Activated B cell treated with CpG ODN at 0.5 μM for 24 hours (primary cell): ENCODE measurements around the gene RFLNA. TPM values are rescaled to one million over a fixed set of nuclear protein-coding genes. Genes with fewer than 3 reads are reported as not detected.

Experiments used
- ATAC-seq: fragments of 200-7000 bp; cut with Tn5 transposase; one replicate; pipeline ENCODE4 v1.10.0; 2021; ENCODE audit warnings: low read depth, mild to moderate bottlenecking, moderate library complexity
- CTCF ChIA-PET: fragments of 350-600 bp; sonication (Branson Sonifier 250); formaldehyde crosslinking; loops from one replicate; lab custom pipeline; 2021; ENCODE audit warnings: antibody characterized with exemption; lab: Charles Lee
- POLR2A ChIA-PET: fragments of 350-600 bp; sonication (Branson Sonifier 250); formaldehyde crosslinking; loops from one replicate; lab custom pipeline; 2021; ENCODE audit warnings: antibody characterized with exemption; lab: Charles Lee
- DNase-seq: peaks from one replicate; pipeline ENCODE4 v3.0.0; 2022
- H3K27ac Mint-ChIP-seq: one replicate; pipeline ENCODE4 v1.8.0; 2020; ENCODE audit warnings: mixed read lengths
- H3K27me3 Mint-ChIP-seq: one replicate; pipeline ENCODE4 v1.8.0; 2021; ENCODE audit warnings: mixed read lengths
- H3K36me3 Mint-ChIP-seq: one replicate; pipeline ENCODE4 v1.8.0; 2021; ENCODE audit warnings: low read depth, mixed read lengths
- H3K4me1 Mint-ChIP-seq: one replicate; pipeline ENCODE4 v1.8.0; 2021; ENCODE audit warnings: mixed read lengths
- H3K4me3 Mint-ChIP-seq: one replicate; pipeline ENCODE4 v1.8.0; 2020; ENCODE audit warnings: mild to moderate bottlenecking, mixed read lengths
- H3K9me3 Mint-ChIP-seq: one replicate; pipeline ENCODE4 v1.8.0; 2020; ENCODE audit warnings: mixed read lengths
- intact Hi-C: fragments of 100-400 bp; cut with micrococcal nuclease; formaldehyde crosslinking; loops from one replicate; pipeline ENCODE4 v1.15.1; 2024
- total RNA-seq: library from RNA; stranded (reverse); gene quantifications from 2 replicates; pipeline ENCODE4 v1.2.3, GENCODE V29; 2022
- TF ChIP-seq, protein P1 (sequence below): fragments of 200-600 bp; IDR thresholded peaks from one replicate; pipeline ENCODE4 v1.8.0; 2022; ENCODE audit warnings: antibody characterized with exemption, mild to moderate bottlenecking

RFLNA gene
- total RNA-seq, 1 donor from 2014 or later, result not detected

DNA sequence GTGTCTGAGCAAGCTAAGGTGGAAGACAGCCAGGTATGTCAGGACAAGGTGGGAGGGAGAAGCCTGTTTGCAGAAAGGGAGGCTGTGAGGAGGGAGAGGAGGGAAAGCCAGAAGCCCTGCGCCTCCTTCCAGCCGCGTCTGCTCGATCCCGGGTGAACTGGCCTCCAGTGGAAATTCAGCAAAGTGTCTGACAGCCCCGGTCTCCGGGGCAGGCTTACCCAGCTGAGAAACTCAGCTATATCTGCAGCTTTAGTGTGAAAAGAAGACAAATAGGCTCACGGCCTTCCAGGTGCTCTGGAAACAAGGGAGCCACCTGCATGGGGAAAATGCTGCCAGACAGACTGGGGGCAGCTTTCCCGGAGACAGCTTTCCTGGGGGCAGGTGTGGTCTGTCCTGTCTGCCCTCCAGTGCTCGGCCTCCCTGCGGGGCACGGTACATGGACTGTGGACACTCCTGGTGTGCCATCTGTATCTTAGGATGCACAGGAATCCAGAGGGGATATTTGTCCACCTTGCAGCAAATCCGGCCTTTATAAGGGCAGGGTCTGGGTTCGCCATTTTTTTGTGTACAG, 6.3 kb downstream of the RFLNA start:
- ATAC-seq, result no peak
- DNase-seq, result no peak
- no peak overlapping the region for H3K4me3 Mint-ChIP-seq
- H3K27ac Mint-ChIP-seq, result no peak overlapping the region
- H3K4me1 Mint-ChIP-seq, result no peaks in the 10 kb centered on the region
- H3K9me3 Mint-ChIP-seq, result no peaks in the 10 kb centered on the region
- POLR2A ChIA-PET, result no interaction called here
- CTCF ChIA-PET, result no interaction called here
- peaks cover 15% of the 10 kb centered on the region for H3K27me3 Mint-ChIP-seq
- TF ChIP-seq, protein P1, sequence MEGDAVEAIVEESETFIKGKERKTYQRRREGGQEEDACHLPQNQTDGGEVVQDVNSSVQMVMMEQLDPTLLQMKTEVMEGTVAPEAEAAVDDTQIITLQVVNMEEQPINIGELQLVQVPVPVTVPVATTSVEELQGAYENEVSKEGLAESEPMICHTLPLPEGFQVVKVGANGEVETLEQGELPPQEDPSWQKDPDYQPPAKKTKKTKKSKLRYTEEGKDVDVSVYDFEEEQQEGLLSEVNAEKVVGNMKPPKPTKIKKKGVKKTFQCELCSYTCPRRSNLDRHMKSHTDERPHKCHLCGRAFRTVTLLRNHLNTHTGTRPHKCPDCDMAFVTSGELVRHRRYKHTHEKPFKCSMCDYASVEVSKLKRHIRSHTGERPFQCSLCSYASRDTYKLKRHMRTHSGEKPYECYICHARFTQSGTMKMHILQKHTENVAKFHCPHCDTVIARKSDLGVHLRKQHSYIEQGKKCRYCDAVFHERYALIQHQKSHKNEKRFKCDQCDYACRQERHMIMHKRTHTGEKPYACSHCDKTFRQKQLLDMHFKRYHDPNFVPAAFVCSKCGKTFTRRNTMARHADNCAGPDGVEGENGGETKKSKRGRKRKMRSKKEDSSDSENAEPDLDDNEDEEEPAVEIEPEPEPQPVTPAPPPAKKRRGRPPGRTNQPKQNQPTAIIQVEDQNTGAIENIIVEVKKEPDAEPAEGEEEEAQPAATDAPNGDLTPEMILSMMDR, result no peak
- no peaks in the 10 kb centered on the region for H3K36me3 Mint-ChIP-seq
- intact Hi-C loops, result no loop called here

DNA sequence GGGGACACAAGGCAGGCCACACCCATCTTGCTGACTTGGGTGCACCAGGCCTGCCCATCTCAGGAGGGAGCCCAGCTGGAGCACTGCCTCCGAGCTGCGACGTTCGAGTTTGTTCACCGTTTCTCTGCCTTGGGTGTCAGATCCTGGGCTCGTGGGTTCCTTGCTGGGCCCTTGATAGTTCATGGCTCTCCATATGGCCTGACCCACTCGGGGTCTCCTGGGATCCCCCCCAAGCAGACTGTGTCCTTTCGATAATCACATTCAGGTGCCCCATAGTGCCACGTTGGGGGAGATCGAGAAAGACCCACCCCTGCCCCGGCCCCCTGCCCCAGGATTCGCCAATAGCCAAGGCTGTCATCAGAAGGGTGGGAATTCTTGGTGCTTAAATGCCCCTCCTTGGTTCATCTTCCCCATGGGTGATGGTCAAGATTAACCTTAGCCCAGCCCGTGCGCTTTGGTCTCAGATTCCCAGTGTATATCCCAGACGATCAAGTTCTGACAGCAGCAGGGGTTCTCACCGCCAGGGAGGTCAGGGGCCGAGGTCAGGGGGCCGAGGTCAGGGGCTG, 7.4 kb downstream of the RFLNA start:
- H3K9me3 Mint-ChIP-seq, result no peaks in the 10 kb centered on the region
- POLR2A ChIA-PET, result interaction anchor here (0.6 kb wide), 1 partner anchor 331 kb away, joined by 3 read pairs; no protein-coding TSS in a partner anchor
- no peak overlapping the region for H3K27ac Mint-ChIP-seq
- TF ChIP-seq, protein P1, result no peak
- intact Hi-C loops, result no loop called here
- ATAC-seq (no peak), DNase-seq (no peak)
- CTCF ChIA-PET, result no interaction called here
- no peak overlapping the region for H3K4me3 Mint-ChIP-seq
- H3K4me1 Mint-ChIP-seq, result no peaks in the 10 kb centered on the region
- no peaks in the 10 kb centered on the region for H3K36me3 Mint-ChIP-seq
- H3K27me3 Mint-ChIP-seq, result peaks cover 6% of the 10 kb centered on the region

DNA sequence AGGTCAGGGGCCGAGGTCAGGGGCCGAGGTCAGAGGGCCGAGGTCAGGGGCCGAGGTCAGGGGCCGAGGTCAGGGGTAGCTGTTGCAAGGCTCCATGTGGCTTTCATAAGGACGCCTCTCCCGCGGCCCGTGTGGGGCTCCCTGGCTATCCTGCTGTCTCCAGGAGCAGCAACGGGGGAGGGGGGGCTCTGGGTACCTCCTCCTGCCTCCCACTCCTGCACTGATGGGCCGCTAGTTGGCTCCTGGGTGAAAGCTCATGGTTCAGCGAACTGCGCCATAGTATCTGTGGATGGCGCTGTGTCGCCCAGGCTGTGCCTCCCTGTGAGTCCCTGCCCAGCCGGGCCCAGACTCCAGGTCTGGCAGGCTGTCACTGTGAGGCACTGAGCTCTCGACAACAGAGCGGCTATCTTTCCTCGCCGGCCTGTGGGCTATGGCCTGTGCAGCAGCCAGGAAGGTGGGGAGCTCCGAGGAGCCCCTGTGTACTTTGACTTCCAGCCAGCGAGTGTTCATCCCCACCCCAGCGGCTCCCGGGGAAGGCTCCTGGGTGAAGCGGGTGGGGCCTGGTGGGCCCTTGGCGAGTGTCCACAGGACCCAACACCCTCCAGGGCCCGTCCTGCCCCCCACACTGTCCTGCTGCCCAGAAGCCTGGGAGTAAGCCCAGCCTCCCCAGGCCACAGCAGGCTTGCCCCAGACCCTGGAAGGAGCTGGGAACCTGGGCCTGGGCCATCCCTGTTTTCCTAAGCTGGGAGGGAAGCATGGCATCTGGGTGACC, 8.1 kb downstream of the RFLNA start:
- DNase-seq, result no peak
- no peak overlapping the region for H3K27ac Mint-ChIP-seq
- no peak for ATAC-seq
- POLR2A ChIA-PET, result interaction anchor here (0.6 kb wide), 1 partner anchor 331 kb away, joined by 3 read pairs; no protein-coding TSS in a partner anchor
- H3K27me3 Mint-ChIP-seq, result peaks cover 2% of the 10 kb centered on the region
- no peaks in the 10 kb centered on the region for H3K4me1 Mint-ChIP-seq
- CTCF ChIA-PET, result no interaction called here
- intact Hi-C loops, result no loop called here
- H3K36me3 Mint-ChIP-seq, result no peaks in the 10 kb centered on the region
- TF ChIP-seq, protein P1, result no peak
- no peaks in the 10 kb centered on the region for H3K9me3 Mint-ChIP-seq
- no peak overlapping the region for H3K4me3 Mint-ChIP-seq

DNA sequence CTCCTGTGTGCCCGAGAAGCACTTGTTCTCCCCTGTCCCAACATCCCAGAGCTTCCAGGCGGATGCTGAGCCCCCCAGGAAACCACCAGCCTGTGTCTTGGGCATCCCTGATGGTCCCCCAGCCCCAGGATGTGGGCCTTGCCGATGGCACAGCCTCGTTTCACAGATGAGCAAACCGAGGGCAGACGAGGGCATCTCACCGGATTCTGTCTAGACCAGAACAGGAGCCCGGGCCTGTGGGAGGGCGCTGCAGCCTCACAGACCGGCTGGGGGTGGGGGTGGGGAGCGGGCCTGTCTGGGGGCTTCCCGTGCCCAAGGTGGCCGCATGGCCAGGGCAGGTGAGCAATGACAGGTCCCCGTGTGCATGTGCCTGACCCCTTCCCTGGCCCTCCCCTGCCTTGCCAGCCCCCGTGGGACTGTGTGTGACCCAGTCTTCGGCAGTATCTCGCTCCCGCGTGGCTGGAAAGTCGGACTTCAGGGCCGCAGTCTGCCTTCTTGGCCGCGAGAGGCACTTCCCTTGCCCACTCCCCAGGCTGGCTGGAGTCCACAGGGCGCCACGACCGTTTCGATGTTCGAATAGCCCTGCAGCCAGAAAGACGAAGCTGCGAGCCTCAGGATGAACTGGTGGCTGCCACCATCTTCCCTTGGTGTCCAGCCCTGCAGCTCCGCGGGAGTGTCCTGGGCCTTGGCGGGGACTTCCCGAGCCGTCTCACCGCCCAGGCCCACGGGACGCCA, 8.9 kb downstream of the RFLNA start:
- intact Hi-C loops, result no loop called here
- Mint-ChIP-seq H3K36me3 (no peaks in the 10 kb centered on the region), H3K9me3 (no peaks in the 10 kb centered on the region), H3K4me3 (no peak overlapping the region), H3K27ac (no peak overlapping the region), H3K4me1 (no peaks in the 10 kb centered on the region), H3K27me3 (peaks cover 1% of the 10 kb centered on the region)
- ChIA-PET POLR2A (no interaction called here), CTCF (no interaction called here)
- DNase-seq (no peak), ATAC-seq (no peak)
- TF ChIP-seq, protein P1, result no peak
